HCEC 1CT (cell line): ENCODE measurements around the gene SYT9.
"Not testable (repeated sequence)": the region's sequence is repeated elsewhere in the genome, so short reads cannot be mapped to it uniquely, and the experiment has no call there.

ENCODE experiments used
- DNase-seq: peaks from one replicate; pipeline ENCODE4 v3.0.0-alpha.2; 2017

SYT9 gene

DNA sequence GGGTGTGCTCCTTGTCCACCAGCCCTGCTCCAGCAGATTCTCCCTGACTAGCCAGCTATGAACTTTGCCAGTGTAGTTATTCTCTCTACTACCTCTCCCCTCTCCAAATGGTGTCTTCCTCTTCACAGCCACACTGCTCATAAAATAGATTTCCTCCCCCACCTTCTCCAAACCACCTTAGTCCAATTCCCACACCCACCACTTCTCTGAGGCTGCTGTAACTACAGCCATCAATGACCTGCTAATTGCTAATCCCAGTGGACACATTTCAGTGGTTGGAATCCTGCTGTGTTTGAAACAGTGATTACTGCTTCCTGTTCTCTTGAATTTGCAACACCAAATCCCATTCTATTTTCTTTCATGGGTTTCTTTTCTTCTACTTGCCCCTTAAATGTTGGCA lies 23.4 kb downstream of the SYT9 start:
- no peak for DNase-seq

DNA sequence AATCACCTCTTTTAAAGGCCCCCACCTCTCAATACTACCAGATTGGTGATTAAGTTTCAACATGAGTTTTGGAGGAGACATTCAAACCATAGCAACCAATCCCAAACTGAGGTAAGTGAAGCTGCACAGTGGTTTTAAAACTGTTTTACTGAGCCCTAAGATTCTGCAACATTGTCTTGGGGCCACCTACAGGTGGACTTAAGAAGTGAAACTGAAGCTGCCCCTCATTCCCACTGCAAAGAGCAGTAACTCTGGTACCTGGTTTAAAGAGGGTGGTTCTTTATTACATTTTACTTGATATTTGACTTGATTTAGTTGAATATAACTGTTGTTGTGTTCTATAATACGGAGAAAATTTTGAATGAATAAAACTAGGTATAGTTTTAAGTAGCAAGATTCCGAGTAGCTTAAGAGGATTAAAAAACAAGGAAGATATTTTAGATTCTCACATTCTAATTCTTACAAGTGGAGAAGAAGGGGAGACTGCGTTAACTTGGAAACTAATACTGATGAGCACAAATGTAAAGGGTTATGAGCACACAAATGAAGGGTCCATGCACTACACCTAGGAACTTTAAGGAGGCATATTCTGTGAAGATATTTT lies 26.7 kb downstream of the SYT9 start:
- peak; percentile 53 for DNase-seq

GRCh38 chr11:7279676-7280075 lies 28.0 kb downstream of the SYT9 start:
- DNase-seq, result no peak

DNA sequence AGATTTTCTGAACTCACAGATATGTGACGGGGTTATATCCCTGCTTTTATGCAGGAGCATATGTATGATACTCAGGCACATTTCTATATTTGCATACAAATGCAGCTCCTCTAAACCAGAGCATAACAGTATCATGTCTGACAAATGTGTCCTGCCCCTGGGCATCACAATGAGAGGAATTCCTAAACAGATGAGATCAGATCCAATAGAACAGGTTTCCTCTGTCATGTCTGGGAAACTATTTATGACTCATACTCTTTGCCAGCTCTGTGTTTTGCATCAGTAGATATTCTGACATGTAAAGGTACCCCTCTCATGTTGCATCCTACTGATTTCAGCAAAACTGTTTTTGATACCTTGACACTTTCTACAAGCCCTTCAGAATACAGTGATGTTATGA lies 29.4 kb downstream of the SYT9 start:
- peak; percentile 60 for DNase-seq

DNA sequence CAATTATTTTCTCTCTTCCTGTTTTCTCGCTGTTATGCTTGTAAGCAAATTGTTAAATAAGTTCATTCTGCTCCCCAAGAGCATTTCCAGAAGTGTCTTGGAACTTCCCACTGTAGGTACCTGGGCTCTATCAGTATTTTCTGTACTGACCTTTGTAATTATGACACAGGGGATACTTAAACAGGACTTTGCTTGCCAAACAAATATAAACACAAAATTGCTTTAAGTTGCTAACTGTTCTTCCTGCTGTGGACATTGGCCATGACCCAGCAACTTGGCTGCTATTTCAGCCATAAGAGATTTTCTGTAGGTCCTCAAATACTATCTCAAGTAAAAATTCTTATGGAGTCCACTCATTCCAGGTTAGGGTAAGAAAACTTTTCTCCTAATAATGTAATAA lies 30.1 kb downstream of the SYT9 start:
- DNase-seq, result no peak

DNA sequence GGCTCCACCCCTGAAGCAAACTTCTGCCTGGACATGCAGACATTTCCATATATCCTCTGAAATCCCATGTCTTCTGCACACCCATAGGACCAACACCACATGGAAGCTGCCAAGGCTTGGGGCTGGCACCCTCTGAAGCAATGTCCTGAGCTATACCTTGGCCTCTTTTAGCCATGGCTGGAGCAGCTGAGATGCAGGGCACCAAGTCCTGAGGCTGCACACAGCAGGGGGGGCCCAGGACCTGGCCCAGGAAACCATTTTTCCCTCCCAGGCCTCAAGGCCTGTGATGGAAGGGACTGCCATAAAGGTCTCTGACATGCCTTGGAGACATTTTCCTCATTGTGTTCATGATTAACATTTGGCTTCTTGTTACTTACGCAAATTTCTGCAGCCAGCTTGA lies 34.5 kb downstream of the SYT9 start:
- no peak for DNase-seq

DNA sequence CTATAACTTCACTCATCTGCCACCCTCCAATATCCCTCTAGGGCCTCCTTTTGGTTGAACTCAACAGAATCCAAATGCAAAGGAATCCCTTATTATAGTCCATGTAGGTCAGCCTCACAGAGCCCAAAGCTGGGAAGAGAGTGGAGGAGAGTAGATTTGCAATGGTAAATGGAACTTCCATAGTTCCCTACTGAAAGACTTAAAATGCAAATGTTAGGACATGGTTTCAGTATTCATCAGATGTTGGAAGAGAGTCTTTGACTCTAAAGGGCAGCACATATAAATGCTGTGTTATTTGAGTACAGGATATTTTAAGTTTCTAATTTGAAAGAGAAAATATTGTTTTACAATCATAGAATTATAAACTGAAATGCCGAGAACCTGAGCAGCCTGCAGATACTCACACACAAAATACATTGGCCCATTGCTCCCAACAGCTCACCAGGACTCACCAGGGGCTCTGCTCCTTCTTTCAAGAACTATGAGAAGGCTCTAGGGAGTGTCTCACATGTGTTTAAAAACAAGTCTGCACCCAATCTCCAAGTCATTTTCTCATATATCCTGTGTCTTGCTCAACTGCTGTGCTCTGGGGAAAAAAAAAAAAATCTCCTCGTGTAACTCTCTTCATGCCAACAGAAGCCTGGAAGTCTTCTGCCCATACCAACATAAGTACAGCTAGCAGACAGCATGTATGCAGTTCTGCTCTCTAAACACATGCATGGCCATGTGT lies 39.6 kb downstream of the SYT9 start:
- DNase-seq, result no peak

DNA sequence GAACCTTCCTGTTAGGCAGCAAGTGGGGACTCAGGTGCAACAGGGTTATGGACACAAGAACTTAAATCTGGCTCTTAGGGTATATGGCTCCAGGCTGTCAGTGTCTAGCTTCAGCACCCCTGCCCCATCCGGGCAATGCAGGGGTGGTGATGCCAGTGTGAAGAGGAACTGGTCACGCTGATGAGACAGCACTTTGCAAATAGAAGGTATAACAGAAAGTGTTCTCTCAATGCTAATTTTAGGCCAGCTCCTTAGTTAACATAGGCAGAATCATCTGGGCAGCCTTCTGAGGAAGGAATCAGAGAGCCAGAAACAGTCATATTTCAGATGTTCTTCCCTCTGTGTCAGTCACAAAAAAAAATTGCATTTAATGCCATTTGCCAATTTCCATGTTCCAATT lies 41.2 kb downstream of the SYT9 start:
- DNase-seq, result no peak

- DNase-seq, result no peak
Measured at GRCh38 chr11:7299393-7299792, 47.7 kb downstream of the SYT9 start.

DNA sequence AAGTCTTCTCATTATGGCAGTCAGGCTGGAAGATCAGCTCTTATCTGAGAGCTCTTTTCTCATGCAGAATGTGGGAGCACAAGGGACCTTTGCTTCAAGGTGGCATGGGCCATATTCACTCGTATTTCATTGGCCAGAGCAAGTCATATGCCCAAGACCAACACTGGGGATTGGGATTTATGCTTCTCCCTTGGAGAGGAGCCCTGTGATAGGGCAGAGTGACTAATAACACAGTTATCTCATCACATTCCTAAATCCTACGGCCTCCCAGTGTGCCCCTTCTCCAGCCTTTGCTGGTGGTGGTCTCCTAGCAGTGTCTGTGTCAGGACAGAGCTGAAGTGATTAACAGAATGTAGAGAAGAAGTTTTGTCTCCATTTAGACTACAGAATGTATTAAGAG lies 48.6 kb downstream of the SYT9 start:
- DNase-seq, result no peak

DNA sequence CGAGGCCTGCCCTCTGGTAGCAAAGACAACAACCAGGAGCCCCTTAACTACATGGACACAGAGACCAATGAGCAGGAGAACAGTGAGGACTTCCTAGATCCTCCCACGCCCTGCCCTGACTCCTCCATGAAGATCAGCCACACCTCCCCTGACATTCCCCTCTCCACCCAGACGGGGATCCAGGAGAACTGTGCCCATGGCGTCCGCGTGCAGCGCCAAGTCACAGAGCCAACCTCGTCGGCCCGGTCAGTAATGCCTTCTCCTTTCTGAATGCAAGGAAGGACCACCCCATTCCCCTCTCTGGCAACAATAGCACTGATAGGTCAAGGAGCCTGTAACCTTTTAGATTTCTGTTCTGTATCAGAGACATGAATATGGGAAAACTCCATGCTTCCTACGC lies 51.4 kb downstream of the SYT9 start:
- no peak for DNase-seq

GRCh38 chr11:7306900-7307299 lies 55.2 kb downstream of the SYT9 start:
- no peak for DNase-seq

DNA sequence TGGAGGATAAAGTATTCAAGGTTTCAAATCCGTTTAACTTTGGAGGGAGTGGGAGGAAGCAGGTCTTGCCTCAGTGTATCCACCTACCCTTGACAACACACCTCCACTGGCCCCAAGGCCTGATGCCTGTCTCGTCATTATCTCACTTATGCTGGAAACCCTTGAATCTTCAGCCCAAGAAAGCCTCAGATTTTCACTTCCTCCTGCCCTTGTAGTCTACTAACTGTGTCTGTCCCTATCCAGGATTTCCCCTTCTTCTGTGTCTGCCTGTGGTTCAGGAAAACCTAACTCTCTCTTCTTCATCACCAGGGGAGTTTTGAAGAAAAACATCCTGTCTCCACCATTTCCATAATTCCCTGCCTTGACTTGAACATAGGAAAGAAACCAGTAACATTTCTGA lies 56.1 kb downstream of the SYT9 start:
- DNase-seq, result no peak

- no peak for DNase-seq
Measured at GRCh38 chr11:7311903-7312302, 60.2 kb downstream of the SYT9 start.

- DNase-seq, result no peak
Measured at GRCh38 chr11:7314811-7315604, 63.3 kb downstream of the SYT9 start.

- DNase-seq, result no peak
Measured at GRCh38 chr11:7319501-7319900, 67.8 kb downstream of the SYT9 start.

GRCh38 chr11:7320306-7320705 lies 68.6 kb downstream of the SYT9 start:
- peak; percentile 3 for DNase-seq

DNA sequence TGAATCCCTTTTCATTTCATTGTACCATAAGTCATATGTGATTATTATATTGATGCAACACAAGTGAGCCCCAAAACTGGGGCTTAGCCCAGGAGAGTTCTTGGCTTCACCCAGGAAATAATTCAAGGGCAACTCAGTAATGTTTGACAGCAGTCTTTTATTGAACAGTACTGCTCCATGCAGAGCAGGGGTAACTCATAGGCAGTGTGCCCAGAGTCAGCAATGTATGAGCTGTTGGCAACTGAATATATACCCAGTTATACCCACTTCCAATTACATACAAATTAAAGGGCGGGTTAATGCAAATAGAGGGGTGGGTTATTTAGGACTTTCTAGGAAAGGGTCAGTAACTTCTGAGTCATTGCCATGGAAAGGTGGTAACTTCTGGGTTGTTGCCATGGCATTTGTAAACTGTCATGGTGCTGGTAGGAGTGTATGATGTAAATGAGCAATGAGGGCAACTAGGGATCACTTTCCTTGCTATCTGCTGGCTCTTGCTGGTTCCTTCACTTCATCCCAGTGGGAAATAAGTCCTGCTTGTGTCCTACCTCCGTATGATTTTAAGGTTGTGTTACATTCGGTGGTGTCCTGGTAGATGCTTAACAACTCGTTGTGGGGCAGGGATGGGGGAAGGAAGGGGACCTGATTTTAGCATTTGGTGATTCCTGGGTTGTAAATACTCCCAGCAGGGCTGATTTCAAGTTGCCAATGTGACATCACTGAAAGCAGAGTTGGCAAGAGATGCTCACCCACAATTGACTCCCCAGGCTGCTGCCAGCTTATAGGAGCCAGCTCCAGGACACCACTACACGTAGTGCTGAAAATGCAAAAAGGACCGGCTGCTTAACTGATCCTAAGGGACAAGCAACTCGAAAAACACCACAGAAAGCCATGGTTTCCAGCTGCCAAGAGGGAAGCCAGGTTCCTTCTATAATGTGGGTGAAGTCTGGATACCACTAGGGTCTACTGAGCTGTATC lies 70.1 kb downstream of the SYT9 start:
- no peak for DNase-seq

- DNase-seq, result no peak
Measured at GRCh38 chr11:7332451-7332850, 80.7 kb downstream of the SYT9 start.

- DNase-seq, result no peak
Measured at GRCh38 chr11:7332962-7333361, 81.3 kb downstream of the SYT9 start.

DNA sequence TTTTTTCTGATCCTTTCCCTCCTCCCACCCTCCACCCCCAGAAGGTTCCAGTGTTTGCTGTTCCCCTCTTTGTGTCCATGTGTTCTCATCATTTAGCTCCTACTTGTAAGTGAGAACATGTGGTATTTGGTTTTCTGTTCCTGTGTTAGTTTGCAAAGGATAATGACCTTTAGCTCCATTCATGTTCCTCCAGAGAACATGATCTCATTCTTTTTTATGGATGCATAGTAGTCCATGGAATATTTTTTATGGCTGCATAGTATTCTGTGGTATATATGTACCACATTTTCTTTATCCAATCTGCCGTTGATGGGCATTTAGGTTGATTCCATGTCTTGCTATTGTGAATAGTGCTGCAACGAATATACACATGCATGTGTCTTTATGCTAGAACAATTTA lies 83.7 kb downstream of the SYT9 start:
- not testable (repeated sequence) for DNase-seq

GRCh38 chr11:7341551-7341950 lies 89.8 kb downstream of the SYT9 start:
- peak; percentile 42 for DNase-seq
